Heart left ventricle (tissue), 16 donors: ENCODE results near the gene TTF2. TPM values are rescaled to one million over a fixed set of nuclear protein-coding genes. Genes with fewer than 3 reads are reported as not detected.

ENCODE experiments used
- ATAC-seq, 4 donors: fragments of 200-7000 bp; cut with Tn5 transposase; one replicate each; pipeline ENCODE4 v1.9.1; 2020 to 2022; ENCODE audit warnings: moderate library complexity in 4 of 4, mild to moderate bottlenecking in 3 of 4, moderate number of reproducible peaks in 1 of 4
- DNase-seq, 5 donors: peaks; one replicate each; pipeline ENCODE4 v3.0.0-alpha.2; 2020
- H3K27ac ChIP-seq, 12 donors: fragments of 200-600 bp; sonication (generic) in 4 of 12; one replicate each; pipeline versions ENCODE4 v1.5.0 to v1.8.0; 2016 to 2022; ENCODE audit warnings: mild to moderate bottlenecking in 2 of 12
- H3K27me3 ChIP-seq, 9 donors: fragments of 200-600 bp; sonication (generic) in 2 of 9; one replicate each; pipeline versions ENCODE4 v1.5.1 to v1.8.0; 2016 to 2022; ENCODE audit warnings: mild to moderate bottlenecking in 3 of 9
- H3K36me3 ChIP-seq, 9 donors: fragments of 200-600 bp; sonication (generic) in 2 of 9; one replicate each; pipeline versions ENCODE4 v1.5.0 to v1.8.0; 2018 to 2022; ENCODE audit warnings: mild to moderate bottlenecking in 2 of 9
- H3K4me1 ChIP-seq, 12 donors: fragments of 200-600 bp; sonication (generic) in 4 of 12; one replicate each; pipeline versions ENCODE4 v1.5.0 to v1.8.0; 2016 to 2022; ENCODE audit warnings: mild to moderate bottlenecking in 3 of 12
- H3K4me3 ChIP-seq, 12 donors: fragments of 200-600 bp; sonication (generic) in 4 of 12; one replicate each; pipeline versions ENCODE4 v1.5.0 to v1.8.0; 2017 to 2022; ENCODE audit warnings: mild to moderate bottlenecking in 9 of 12, moderate library complexity in 4 of 12
- H3K9me3 ChIP-seq, 12 donors: fragments of 200-600 bp; sonication (generic) in 4 of 12; one replicate each; pipeline versions ENCODE4 v1.5.0 to v1.8.0; 2016 to 2022; ENCODE audit warnings: mild to moderate bottlenecking in 1 of 12
- CTCF ChIP-seq, 12 donors: fragments of 200-600 bp; sonication (generic) in 4 of 12; IDR thresholded peaks; one replicate each; pipeline versions ENCODE4 v1.5.0 to v1.8.0; 2018 to 2022; ENCODE audit warnings: antibody characterized with exemption in 12 of 12, mild to moderate bottlenecking in 5 of 12
- POLR2A ChIP-seq, 2 donors: fragments of 450-650 bp; IDR thresholded peaks; one replicate each; pipeline ENCODE4 v1.6.1; 2017; ENCODE audit warnings: antibody characterized with exemption in 2 of 2, mild to moderate bottlenecking in 2 of 2, moderate library complexity in 2 of 2
- WGBS, 4 donors: extraction: QIAGEN DNeasy Blood & Tissue Kit in 2 of 4; methylation state at CpG; one replicate each; pipeline versions ENCODE4 v1.1.5 to v1.1.7; 2013 to 2018; 5-methylcytosine and 5-hydroxymethylcytosine counted together
- intact Hi-C, 10 donors: fragments of 100-400 bp; cut with DNase I; formaldehyde crosslinking; loops; one replicate each; pipeline versions ENCODE4 v1.11.1 to v1.14.2; 2022
- polyA plus RNA-seq, 2 donors: library from polyadenylated mRNA; stranded (reverse); fragments of 200-250 nt; gene quantifications; one replicate each; pipeline ENCODE4 v1.2.3, GENCODE V29; 2013
- total RNA-seq, 9 donors: library from RNA; depleted of rRNA in 2 of 9; stranded (reverse); fragments of >200 nt in 2 of 9; fragmentation: NEBNext Ultra II Directional in 3 of 9; extraction: Animal tissue kit (Norgen Biotek cat#: 25700) in 3 of 9; gene quantifications; one replicate each; pipeline versions ENCODE4 v1.1.0 to v1.2.4, GENCODE V29; 2016 to 2023
- donor health status: ischemic (EF 13 %, LVEDD 7.1; RV severe dilation, severe dysfunction).
- donor health status: healthy with polysubstance abuse.
- donor health status: DM: no; HTN: yes; CAD: no.
- donor health status: DM: no; HTN: no; CAD: no.
- donor health status: ischemic (EF 25% LVEDD 6.9; RV normal size, moderate dysfunction).
- donor health status: ischemic (EF 25% LVEDD 5.7; RV mildly dilated, moderate dysfunction).
- donor health status: healthy.
- donor health status: DM: yes; HTN: yes; CAD: no.
- donor health status: ischemic (EF 35%, LVEDD 5.7; RV mildly dilated, moderate dysfunction).
- donor health status: nonischemic (EF 11% LVEDD 7.7; RV severe dilation, severe dysfunction).
- donor health status: DM: yes; HTN: yes; CAD: no.
- donor health status: PGD.
- donor health status: ischemic (EF 29% LVEDD 5.4; RV normal size, mild dysfunction).
- donor health status: nonischemic (EF 23%, LVEDD 6.1; RV moderate dilation, normal function).

The TTF2 gene
- total and polyA plus RNA-seq, 11 donors, result 1.2 to 20.7 (median 7.7) TPM

GRCh38 chr1:117138106-117138505, 78.0 kb downstream of the TTF2 start:
- WGBS, 4 donors, result 92 to 96% (median 93%) methylated on average over 3 of the region's 3 CpGs
- H3K4me3 ChIP-seq, result no peak overlapping the region
- intact Hi-C loops, result no loop called here
- no peaks in the 10 kb centered on the region for H3K4me1 ChIP-seq
- H3K27ac ChIP-seq, result no peak overlapping the region
- no peaks in the 10 kb centered on the region for H3K36me3 ChIP-seq
- no peaks in the 10 kb centered on the region for H3K27me3 ChIP-seq
- TF ChIP-seq POLR2A (IDR thresholded peaks at IDR 0.05), result no peak
- no peak for TF ChIP-seq CTCF (IDR thresholded peaks at IDR 0.05)
- H3K9me3 ChIP-seq, result no peaks in the 10 kb centered on the region
- DNase-seq (no peak), ATAC-seq (no peak)

- TF ChIP-seq POLR2A (IDR thresholded peaks at IDR 0.05) (no peak), CTCF (IDR thresholded peaks at IDR 0.05) (no peak)
These were observed 78.4 kb downstream of the TTF2 start for GRCh38 chr1:117138561-117138960.

GRCh38 chr1:117142200-117142599, 82.1 kb downstream of the TTF2 start:
- Histone ChIP-seq H3K36me3 (no peaks in the 10 kb centered on the region), H3K27me3 (no peaks in the 10 kb centered on the region), H3K27ac (no peak overlapping the region), H3K4me1 (peaks cover 0 to 10% (median 0%) of the 10 kb centered on the region in 12 donors), H3K4me3 (no peak overlapping the region), H3K9me3 (no peaks in the 10 kb centered on the region)
- ATAC-seq (no peak), DNase-seq (no peak)
- intact Hi-C loops, result no loop called here
- TF ChIP-seq POLR2A (IDR thresholded peaks at IDR 0.05) (no peak), CTCF (IDR thresholded peaks at IDR 0.05) (no peak)
- WGBS, 4 donors, result 71 to 87% (median 80%) methylated on average over 2 of the region's 2 CpGs

More at GRCh38 chr1:117138561-117138960, 78.4 kb downstream of the TTF2 start:
- Histone ChIP-seq H3K27me3 (no peaks in the 10 kb centered on the region), H3K27ac (no peak overlapping the region), H3K36me3 (no peaks in the 10 kb centered on the region), H3K4me3 (no peak overlapping the region), H3K9me3 (no peaks in the 10 kb centered on the region), H3K4me1 (peaks cover 0 to 1% (median 0%) of the 10 kb centered on the region in 12 donors)
- no peak for ATAC-seq
- no peak for DNase-seq
- WGBS, 4 donors, result 88 to 91% (median 90%) methylated on average over 1 of the region's 1 CpG
- intact Hi-C loops, result no loop called here

GRCh38 chr1:117143172-117143571, 83.0 kb downstream of the TTF2 start:
- peaks cover 0 to 16% (median 0%) of the 10 kb centered on the region in 12 donors for H3K4me1 ChIP-seq
- intact Hi-C loops, result no loop called here
- no peaks in the 10 kb centered on the region for H3K36me3 ChIP-seq
- TF ChIP-seq POLR2A (IDR thresholded peaks at IDR 0.05) (no peak), CTCF (IDR thresholded peaks at IDR 0.05) (no peak)
- no peak overlapping the region for H3K27ac ChIP-seq
- DNase-seq, result no peak
- no peak for ATAC-seq
- H3K9me3 ChIP-seq, result no peaks in the 10 kb centered on the region
- H3K27me3 ChIP-seq, result no peaks in the 10 kb centered on the region
- H3K4me3 ChIP-seq, result no peak overlapping the region
